ENCODE measurements around the gene RPGR.

The RPGR gene

DNA sequence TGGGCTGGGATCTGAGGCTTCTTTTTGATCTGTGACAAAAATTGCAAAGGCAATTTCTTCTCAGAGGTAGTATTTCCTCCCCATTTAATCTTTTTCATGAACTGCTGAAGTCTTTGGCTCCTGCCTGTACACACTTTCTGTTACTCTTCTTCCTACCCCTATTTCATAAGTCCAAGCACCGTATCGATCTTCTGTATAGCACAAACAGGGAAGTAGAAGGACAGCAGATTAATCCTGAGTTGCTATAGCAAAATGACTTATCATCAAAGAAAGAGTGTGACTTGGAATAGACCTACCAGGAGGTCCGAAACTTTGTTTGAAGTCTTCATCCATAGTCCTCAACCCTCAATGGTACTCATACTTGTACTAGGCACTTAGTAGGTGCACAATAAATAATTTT is 47.1 kb upstream of the RPGR start:
- Histone ChIP-seq H3K36me3 (ENCODE audit: insufficient read depth, low read length) (no peaks in the 10 kb centered on the region), H3K4me2 (ENCODE audit: low read depth, low read length, poor library complexity, severe bottlenecking) (no peak overlapping the region), H3K79me2 (ENCODE audit: insufficient read depth, low read length) (no peaks in the 10 kb centered on the region), H4K20me1 (ENCODE audit: insufficient read depth, low read length, poor library complexity, severe bottlenecking) (no peaks in the 10 kb centered on the region), H3K4me3 (ENCODE audit: low read length, poor library complexity, severe bottlenecking) (no peak overlapping the region), H3K27me3 (ENCODE audit: insufficient read depth, low read length, poor library complexity, severe bottlenecking) (no peaks in the 10 kb centered on the region), H2AFZ (ENCODE audit: low read length) (no peak overlapping the region), H3F3A (ENCODE audit: low read depth) (no peaks in the 10 kb centered on the region), H3K4me1 (ENCODE audit: insufficient read depth, low read length, poor library complexity, severe bottlenecking) (peaks cover 9% of the 10 kb centered on the region), H3K9ac (ENCODE audit: low read depth, low read length, poor library complexity, severe bottlenecking) (no peak overlapping the region), H3K9me3 (ENCODE audit: insufficient read depth, low read depth, low read length) (no peaks in the 10 kb centered on the region), H3K9me2 (replicated peaks; ENCODE audit: low read depth, low read length) (no peaks in the 10 kb centered on the region)
- TF ChIP-seq, protein P1, sequence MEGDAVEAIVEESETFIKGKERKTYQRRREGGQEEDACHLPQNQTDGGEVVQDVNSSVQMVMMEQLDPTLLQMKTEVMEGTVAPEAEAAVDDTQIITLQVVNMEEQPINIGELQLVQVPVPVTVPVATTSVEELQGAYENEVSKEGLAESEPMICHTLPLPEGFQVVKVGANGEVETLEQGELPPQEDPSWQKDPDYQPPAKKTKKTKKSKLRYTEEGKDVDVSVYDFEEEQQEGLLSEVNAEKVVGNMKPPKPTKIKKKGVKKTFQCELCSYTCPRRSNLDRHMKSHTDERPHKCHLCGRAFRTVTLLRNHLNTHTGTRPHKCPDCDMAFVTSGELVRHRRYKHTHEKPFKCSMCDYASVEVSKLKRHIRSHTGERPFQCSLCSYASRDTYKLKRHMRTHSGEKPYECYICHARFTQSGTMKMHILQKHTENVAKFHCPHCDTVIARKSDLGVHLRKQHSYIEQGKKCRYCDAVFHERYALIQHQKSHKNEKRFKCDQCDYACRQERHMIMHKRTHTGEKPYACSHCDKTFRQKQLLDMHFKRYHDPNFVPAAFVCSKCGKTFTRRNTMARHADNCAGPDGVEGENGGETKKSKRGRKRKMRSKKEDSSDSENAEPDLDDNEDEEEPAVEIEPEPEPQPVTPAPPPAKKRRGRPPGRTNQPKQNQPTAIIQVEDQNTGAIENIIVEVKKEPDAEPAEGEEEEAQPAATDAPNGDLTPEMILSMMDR (conservative IDR thresholded peaks at IDR 0.05; ENCODE audit: low read length) = no peak

DNA sequence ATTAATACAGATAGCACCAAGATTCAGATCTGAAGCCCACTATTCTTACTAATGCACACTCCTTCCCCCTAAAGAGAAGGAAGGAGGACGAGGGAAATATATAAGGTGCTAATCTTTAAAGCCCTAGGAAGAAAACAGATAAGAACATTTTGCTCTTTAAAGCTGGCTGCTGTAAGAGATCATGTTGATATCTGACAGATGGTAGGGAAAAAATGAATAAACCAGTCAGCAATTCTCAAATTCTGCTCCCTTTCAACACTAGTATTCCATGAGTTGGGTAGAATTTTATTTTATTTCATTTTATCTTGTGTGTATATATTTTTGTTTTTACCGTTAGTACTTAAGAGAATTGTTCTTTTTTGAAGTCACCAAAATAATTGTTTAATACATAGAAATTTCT is 44.3 kb upstream of the RPGR start:
- H3K4me1 ChIP-seq (ENCODE audit: insufficient read depth, low read length, poor library complexity, severe bottlenecking) = peaks cover 9% of the 10 kb centered on the region
- no peaks in the 10 kb centered on the region for H4K20me1 ChIP-seq (ENCODE audit: insufficient read depth, low read length, poor library complexity, severe bottlenecking)
- H3K4me3 ChIP-seq (ENCODE audit: low read length, poor library complexity, severe bottlenecking) = no peak overlapping the region
- H3K4me2 ChIP-seq (ENCODE audit: low read depth, low read length, poor library complexity, severe bottlenecking) = no peak overlapping the region
- no peak overlapping the region for H2AFZ ChIP-seq (ENCODE audit: low read length)
- H3K9me2 ChIP-seq (replicated peaks; ENCODE audit: low read depth, low read length) = no peaks in the 10 kb centered on the region
- H3K36me3 ChIP-seq (ENCODE audit: insufficient read depth, low read length) = no peaks in the 10 kb centered on the region
- H3K27me3 ChIP-seq (ENCODE audit: insufficient read depth, low read length, poor library complexity, severe bottlenecking) = no peaks in the 10 kb centered on the region
- no peaks in the 10 kb centered on the region for H3F3A ChIP-seq (ENCODE audit: low read depth)
- no peak overlapping the region for H3K9ac ChIP-seq (ENCODE audit: low read depth, low read length, poor library complexity, severe bottlenecking)
- H3K9me3 ChIP-seq (ENCODE audit: insufficient read depth, low read depth, low read length) = no peaks in the 10 kb centered on the region
- TF ChIP-seq, protein P1 (conservative IDR thresholded peaks at IDR 0.05; ENCODE audit: low read length) = no peak
- TF ChIP-seq EZH2phosphoT487 (IDR thresholded peaks at IDR 0.05; ENCODE audit: borderline replicate concordance) = no peak
- no peaks in the 10 kb centered on the region for H3K79me2 ChIP-seq (ENCODE audit: insufficient read depth, low read length)

DNA sequence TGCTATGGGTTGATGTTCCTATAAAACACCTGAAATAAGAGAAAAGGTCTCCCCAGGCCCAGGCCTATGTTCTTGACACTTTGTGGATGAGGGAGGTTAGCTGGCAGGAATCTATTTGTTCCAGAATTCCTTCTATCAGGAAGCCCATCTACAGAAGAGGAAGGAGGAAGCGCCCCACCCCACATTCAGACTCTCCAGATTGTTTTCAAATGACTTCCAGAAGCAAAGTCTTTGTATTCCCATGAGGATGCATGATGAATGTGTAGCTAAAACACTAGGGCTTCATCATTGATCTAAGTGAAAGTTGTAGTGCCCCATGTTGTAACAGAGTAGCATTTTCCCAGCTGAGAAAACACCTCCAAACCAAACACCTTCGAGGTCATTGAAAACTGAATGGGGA is 41.5 kb upstream of the RPGR start:
- H2AFZ ChIP-seq (ENCODE audit: low read length) = no peak overlapping the region
- H3K27me3 ChIP-seq (ENCODE audit: insufficient read depth, low read length, poor library complexity, severe bottlenecking) = no peaks in the 10 kb centered on the region
- no peak overlapping the region for H3K4me2 ChIP-seq (ENCODE audit: low read depth, low read length, poor library complexity, severe bottlenecking)
- no peaks in the 10 kb centered on the region for H3K36me3 ChIP-seq (ENCODE audit: insufficient read depth, low read length)
- no peaks in the 10 kb centered on the region for H3K9me2 ChIP-seq (replicated peaks; ENCODE audit: low read depth, low read length)
- no peak for TF ChIP-seq EZH2phosphoT487 (IDR thresholded peaks at IDR 0.05; ENCODE audit: borderline replicate concordance)
- TF ChIP-seq, protein P1 (conservative IDR thresholded peaks at IDR 0.05; ENCODE audit: low read length) = no peak
- H4K20me1 ChIP-seq (ENCODE audit: insufficient read depth, low read length, poor library complexity, severe bottlenecking) = no peaks in the 10 kb centered on the region
- H3K4me3 ChIP-seq (ENCODE audit: low read length, poor library complexity, severe bottlenecking) = no peak overlapping the region
- peaks cover 16% of the 10 kb centered on the region for H3K4me1 ChIP-seq (ENCODE audit: insufficient read depth, low read length, poor library complexity, severe bottlenecking)
- H3F3A ChIP-seq (ENCODE audit: low read depth) = no peaks in the 10 kb centered on the region
- H3K9ac ChIP-seq (ENCODE audit: low read depth, low read length, poor library complexity, severe bottlenecking) = no peak overlapping the region
- no peaks in the 10 kb centered on the region for H3K79me2 ChIP-seq (ENCODE audit: insufficient read depth, low read length)
- no peaks in the 10 kb centered on the region for H3K9me3 ChIP-seq (ENCODE audit: insufficient read depth, low read depth, low read length)
